Measurements from ENCODE around the gene FAM43B. TPM values are rescaled to one million over a fixed set of nuclear protein-coding genes. Genes with fewer than 3 reads are reported as not detected.

The FAM43B gene
- polyA plus RNA-seq, 3 donors from 2014 or later, result not detected

GRCh38 chr1:20565234-20565633 lies 12.9 kb downstream of the FAM43B start:
- H3K27me3 Mint-ChIP-seq (ENCODE audit: low read depth in 3 of 3), result peaks cover 2 to 17% (median 4%) of the 10 kb centered on the region in 3 donors
- H3K4me3 Mint-ChIP-seq, result no peak overlapping the region
- no peaks in the 10 kb centered on the region for H3K36me3 Mint-ChIP-seq
- no peaks in the 10 kb centered on the region for H3K9me3 Mint-ChIP-seq
- DNase-seq, result no peak
- H3K27ac Mint-ChIP-seq, result no peak overlapping the region
- H3K4me1 Mint-ChIP-seq, result no peaks in the 10 kb centered on the region

GRCh38 chr1:20569523-20570098 lies 17.2 kb downstream of the FAM43B start:
- Mint-ChIP-seq H3K4me1 (no peaks in the 10 kb centered on the region), H3K9me3 (no peaks in the 10 kb centered on the region), H3K36me3 (no peaks in the 10 kb centered on the region), H3K4me3 (no peak overlapping the region), H3K27me3 (ENCODE audit: low read depth in 3 of 3) (peaks cover 5 to 14% (median 5%) of the 10 kb centered on the region in 3 donors), H3K27ac (no peak overlapping the region)
- DNase-seq, result no peak

- no peak overlapping the region for H3K4me3 Mint-ChIP-seq
- peaks cover 0 to 1% (median 0%) of the 10 kb centered on the region in 6 donors for H3K9me3 Mint-ChIP-seq
- H3K36me3 Mint-ChIP-seq, result no peaks in the 10 kb centered on the region
- no peak for DNase-seq
- no peak overlapping the region for H3K27ac Mint-ChIP-seq
- no peaks in the 10 kb centered on the region for H3K4me1 Mint-ChIP-seq
- peaks cover 5 to 23% (median 8%) of the 10 kb centered on the region in 3 donors for H3K27me3 Mint-ChIP-seq (ENCODE audit: low read depth in 3 of 3)
Observed at GRCh38 chr1:20571427-20571826, 19.1 kb downstream of the FAM43B start.

- H3K27me3 Mint-ChIP-seq (ENCODE audit: low read depth in 3 of 3), result peaks cover 3 to 16% (median 8%) of the 10 kb centered on the region in 3 donors
Observed at GRCh38 chr1:20573987-20574386, 21.6 kb downstream of the FAM43B start.

GRCh38 chr1:20574686-20575540 lies 22.5 kb downstream of the FAM43B start:
- H3K36me3 Mint-ChIP-seq, result no peaks in the 10 kb centered on the region
- peak; percentile 31 to 43 (median 42) for DNase-seq
- H3K27ac Mint-ChIP-seq, result no peak overlapping the region
- peaks cover 3 to 15% (median 8%) of the 10 kb centered on the region in 3 donors for H3K27me3 Mint-ChIP-seq (ENCODE audit: low read depth in 3 of 3)
- H3K4me3 Mint-ChIP-seq, result no peak overlapping the region
- peaks cover 0 to 1% (median 0%) of the 10 kb centered on the region in 6 donors for H3K9me3 Mint-ChIP-seq
- H3K4me1 Mint-ChIP-seq, result no peaks in the 10 kb centered on the region

More at GRCh38 chr1:20573987-20574386, 21.6 kb downstream of the FAM43B start:
- Mint-ChIP-seq H3K9me3 (peaks cover 0 to 1% (median 0%) of the 10 kb centered on the region in 6 donors), H3K36me3 (no peaks in the 10 kb centered on the region), H3K4me1 (no peaks in the 10 kb centered on the region), H3K27ac (no peak overlapping the region), H3K4me3 (no peak overlapping the region)
- DNase-seq, result no peak

GRCh38 chr1:20575541-20576336 lies 23.4 kb downstream of the FAM43B start:
- Mint-ChIP-seq H3K27me3 (ENCODE audit: low read depth in 3 of 3) (peaks cover 3 to 13% (median 5%) of the 10 kb centered on the region in 3 donors), H3K4me3 (no peak overlapping the region), H3K9me3 (peaks cover 0 to 1% (median 0%) of the 10 kb centered on the region in 6 donors), H3K36me3 (no peaks in the 10 kb centered on the region), H3K27ac (no peak overlapping the region), H3K4me1 (no peaks in the 10 kb centered on the region)
- no peak for DNase-seq

- no peak overlapping the region for H3K4me3 Mint-ChIP-seq
- peaks cover 0 to 1% (median 0%) of the 10 kb centered on the region in 6 donors for H3K9me3 Mint-ChIP-seq
- H3K27me3 Mint-ChIP-seq (ENCODE audit: low read depth in 3 of 3), result peaks cover 3 to 13% (median 3%) of the 10 kb centered on the region in 3 donors
- no peak for DNase-seq
- H3K27ac Mint-ChIP-seq, result no peak overlapping the region
- H3K36me3 Mint-ChIP-seq, result no peaks in the 10 kb centered on the region
- H3K4me1 Mint-ChIP-seq, result no peaks in the 10 kb centered on the region
Observed at GRCh38 chr1:20578062-20578461, 25.7 kb downstream of the FAM43B start.

GRCh38 chr1:20578721-20579395 lies 26.5 kb downstream of the FAM43B start:
- DNase-seq, result no peak
- Mint-ChIP-seq H3K27ac (no peak overlapping the region), H3K4me1 (no peaks in the 10 kb centered on the region), H3K27me3 (ENCODE audit: low read depth in 3 of 3) (peaks cover 2 to 9% (median 3%) of the 10 kb centered on the region in 3 donors), H3K36me3 (no peaks in the 10 kb centered on the region), H3K9me3 (peaks cover 0 to 1% (median 0%) of the 10 kb centered on the region in 6 donors), H3K4me3 (no peak overlapping the region)

GRCh38 chr1:20584890-20585289 lies 32.5 kb downstream of the FAM43B start:
- Mint-ChIP-seq H3K27ac (no peak overlapping the region), H3K4me1 (peaks cover 15 to 16% of the 10 kb centered on the region in 2 donors), H3K36me3 (no peaks in the 10 kb centered on the region), H3K9me3 (no peaks in the 10 kb centered on the region), H3K4me3 (no peak overlapping the region), H3K27me3 (ENCODE audit: low read depth in 3 of 3) (peaks cover 4 to 16% (median 5%) of the 10 kb centered on the region in 3 donors)
- no peak for DNase-seq

GRCh38 chr1:20586953-20587660 lies 34.7 kb downstream of the FAM43B start:
- peaks cover 21 to 24% of the 10 kb centered on the region in 2 donors for H3K4me1 Mint-ChIP-seq
- DNase-seq, result no peak
- peaks cover 8 to 19% (median 11%) of the 10 kb centered on the region in 3 donors for H3K27me3 Mint-ChIP-seq (ENCODE audit: low read depth in 3 of 3)
- no peak overlapping the region for H3K4me3 Mint-ChIP-seq
- no peaks in the 10 kb centered on the region for H3K36me3 Mint-ChIP-seq
- no peaks in the 10 kb centered on the region for H3K9me3 Mint-ChIP-seq
- H3K27ac Mint-ChIP-seq, result no peak overlapping the region

GRCh38 chr1:20587661-20588053 lies 35.3 kb downstream of the FAM43B start:
- Mint-ChIP-seq H3K4me1 (peaks cover 21 to 24% of the 10 kb centered on the region in 2 donors), H3K36me3 (no peaks in the 10 kb centered on the region), H3K9me3 (peaks cover 0 to 2% (median 0%) of the 10 kb centered on the region in 6 donors), H3K4me3 (no peak overlapping the region), H3K27ac (no peak overlapping the region), H3K27me3 (ENCODE audit: low read depth in 3 of 3) (peaks cover 10 to 24% (median 14%) of the 10 kb centered on the region in 3 donors)
- no peak for DNase-seq

- H3K4me3 Mint-ChIP-seq, result peak within 1 kb of the TSS in 4 of 5 donors; percentile 21 to 66 (median 42)
- peak in 1 of 3 donors; percentile 12 for DNase-seq
- H3K27me3 Mint-ChIP-seq (ENCODE audit: low read depth in 3 of 3), result peaks cover 10 to 24% (median 18%) of the 10 kb centered on the region in 3 donors
- H3K9me3 Mint-ChIP-seq, result peaks cover 0 to 2% (median 0%) of the 10 kb centered on the region in 6 donors
- H3K36me3 Mint-ChIP-seq, result no peaks in the 10 kb centered on the region
- peaks cover 21 to 24% of the 10 kb centered on the region in 2 donors for H3K4me1 Mint-ChIP-seq
- H3K27ac Mint-ChIP-seq, result peak within 1 kb of the TSS in 3 of 6 donors; percentile 48 to 73 (median 58)
Observed at GRCh38 chr1:20588634-20589225, 36.4 kb downstream of the FAM43B start, which contains the start of gene CDA. Gene CDA, plus strand, starts transcription at chr1:20589097. Its CDS starts 33 bp downstream, at chr1:20589130.
